Transverse colon (tissue), 4 donors: ENCODE results near the gene CDK15. TPM values are rescaled to one million over a fixed set of nuclear protein-coding genes. Genes with fewer than 3 reads are reported as not detected.

Source experiments
- DNase-seq: peaks from one replicate; pipeline ENCODE4 v3.0.0-alpha.2; 2019
- H3K27ac ChIP-seq, 4 donors: fragments of 200-600 bp; sonication (generic); 2 replicates each; pipeline ENCODE4 v1.5.1; 2016 to 2018; ENCODE audit warnings: inconsistent platforms in 4 of 4
- H3K27me3 ChIP-seq: fragments of 200-600 bp; sonication (generic); 2 replicates; pipeline ENCODE4 v1.5.1; 2017; ENCODE audit warnings: inconsistent platforms
- H3K36me3 ChIP-seq, 4 donors: fragments of 200-600 bp; sonication (generic); 2 replicates each; pipeline ENCODE4 v1.5.1; 2017 to 2019; ENCODE audit warnings: inconsistent platforms in 4 of 4
- H3K4me1 ChIP-seq, 4 donors: fragments of 200-600 bp; sonication (generic); 2 replicates each; pipeline ENCODE4 v1.5.1; 2017 to 2020; ENCODE audit warnings: inconsistent platforms in 4 of 4
- H3K4me3 ChIP-seq, 4 donors: fragments of 200-600 bp; sonication (generic); 1 replicate in 1 of 4; 2 replicates in 3 of 4; pipeline versions ENCODE4 v1.5.1 to v1.6.1; 2017 to 2019; ENCODE audit warnings: inconsistent platforms in 4 of 4
- H3K9me3 ChIP-seq, 2 donors: fragments of 200-600 bp; sonication (generic); 2 replicates each; pipeline ENCODE4 v1.5.1; 2017 to 2019; ENCODE audit warnings: inconsistent platforms in 2 of 2
- EP300 ChIP-seq: sonication (generic); formaldehyde crosslinking; IDR thresholded peaks from one replicate; pipeline ENCODE4 v1.6.1; 2017; ENCODE audit warnings: antibody characterized with exemption, low read depth
- POLR2A ChIP-seq: fragments of 450-650 bp; IDR thresholded peaks from one replicate; pipeline ENCODE4 v1.6.1; 2016; ENCODE audit warnings: antibody characterized with exemption, mild to moderate bottlenecking, moderate library complexity
- POLR2AphosphoS5 ChIP-seq, 3 donors: sonication (generic); formaldehyde crosslinking; IDR thresholded peaks; one replicate each; pipeline ENCODE4 v1.6.1; 2016; ENCODE audit warnings: antibody characterized with exemption in 3 of 3
- WGBS, 2 donors: methylation state at CpG; one replicate each; pipeline ENCODE4 v1.1.5; 2018; ENCODE audit warnings: low coverage in 1 of 2; 5-methylcytosine and 5-hydroxymethylcytosine counted together
- in situ Hi-C, 4 donors: fragments of 200-750 bp; cut with MboI; loops; one replicate each; pipeline versions ENCODE4 v1.15.0 to v1.15.1; 2017; ENCODE audit warnings: low sequenced_read_pairs in 3 of 4, low pct_ligation_motif_present in 1 of 4, low pct_unique_long_range_greater_than_20kb in 1 of 4
- intact Hi-C: fragments of 100-400 bp; cut with DNase I; formaldehyde crosslinking; loops from one replicate; pipeline ENCODE4 v1.15.1; 2023; ENCODE audit warnings: low total_unique reads
- total RNA-seq, 4 donors: library from RNA; depleted of rRNA; stranded (reverse); fragments of >200 nt; gene quantifications; one replicate each; pipeline ENCODE4 v1.1.0, GENCODE V29; 2016
- TF ChIP-seq, protein P1 (sequence below), 5 experiments: fragments of 200-600 bp in 3 of 5; fragments of 450-650 bp in 2 of 5; sonication (generic) in 3 of 5; IDR thresholded peaks; 1 replicate in 2 of 5; 2 replicates in 3 of 5; pipeline ENCODE4 v1.5.1; 2016 to 2017; ENCODE audit warnings: antibody characterized with exemption in 5 of 5, inconsistent platforms in 3 of 5, mild to moderate bottlenecking in 2 of 5, moderate library complexity in 1 of 5

CDK15 gene
- total RNA-seq, 4 donors from 2014 or later: 0.14 to 0.79 TPM; not detected in 2

DNA sequence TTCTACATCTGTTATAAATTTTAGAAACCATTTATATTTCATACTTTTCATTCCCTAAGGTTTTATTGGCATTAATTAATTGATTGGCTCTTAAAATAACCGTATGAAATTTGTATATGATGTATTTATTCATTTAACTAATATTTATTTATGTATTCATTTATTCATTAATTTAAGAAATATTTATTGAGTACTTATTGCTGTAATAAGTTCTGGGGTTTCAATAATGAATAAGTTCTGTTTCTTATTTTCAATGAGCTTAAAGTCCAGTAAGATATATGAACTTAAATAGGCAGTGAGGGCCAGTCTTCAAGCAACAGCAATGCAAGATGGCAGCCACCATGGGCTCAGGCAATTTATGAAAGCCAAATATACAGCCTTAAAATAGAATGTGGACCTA is 17.9 kb downstream of the CDK15 start:
- TF ChIP-seq POLR2AphosphoS5 (IDR thresholded peaks at IDR 0.05) (no peak), POLR2A (no peak)
- DNase-seq: no peak
- in situ Hi-C loops: no loop called here
- Histone ChIP-seq H3K4me3 (no peak overlapping the region), H3K27me3 (no peaks in the 10 kb centered on the region), H3K27ac (no peak overlapping the region), H3K36me3 (no peaks in the 10 kb centered on the region), H3K4me1 (no peaks in the 10 kb centered on the region), H3K9me3 (no peaks in the 10 kb centered on the region)
- intact Hi-C loops: no loop called here
- 65 to 84% methylated on average over 1 of the region's 1 CpG for WGBS, 2 donors

DNA sequence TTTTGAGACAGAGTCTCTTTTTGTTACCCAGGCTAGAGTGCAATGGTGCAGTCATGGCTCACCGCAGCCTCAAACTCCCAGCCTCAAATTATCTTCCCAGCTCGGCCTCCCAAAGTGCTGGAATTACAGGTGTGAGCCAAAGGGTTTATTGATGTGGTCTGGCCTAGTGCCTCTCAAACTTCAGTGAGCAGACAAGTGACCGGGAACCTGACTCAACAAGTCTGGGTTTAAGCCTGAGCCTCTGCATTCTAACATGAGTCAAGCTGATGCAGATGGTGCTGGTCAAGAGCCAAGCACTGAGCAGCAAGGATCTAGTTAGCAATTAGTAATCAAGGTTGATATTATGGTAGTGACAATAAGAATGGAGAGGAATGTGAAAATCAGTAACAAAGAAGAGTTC is 21.3 kb downstream of the CDK15 start:
- intact Hi-C loops: no loop called here

GRCh38 chr2:201828220-201828619 is 21.9 kb downstream of the CDK15 start:
- WGBS, 2 donors: 87 to 94% methylated on average over 2 of the region's 2 CpGs
- H3K36me3 ChIP-seq: no peaks in the 10 kb centered on the region

More for the DNA sequence above, 21.3 kb downstream of the CDK15 start:
- Histone ChIP-seq H3K27ac (no peak overlapping the region), H3K9me3 (no peaks in the 10 kb centered on the region), H3K4me3 (no peak overlapping the region), H3K4me1 (no peaks in the 10 kb centered on the region), H3K36me3 (no peaks in the 10 kb centered on the region), H3K27me3 (no peaks in the 10 kb centered on the region)
- DNase-seq: no peak
- TF ChIP-seq, protein P1, sequence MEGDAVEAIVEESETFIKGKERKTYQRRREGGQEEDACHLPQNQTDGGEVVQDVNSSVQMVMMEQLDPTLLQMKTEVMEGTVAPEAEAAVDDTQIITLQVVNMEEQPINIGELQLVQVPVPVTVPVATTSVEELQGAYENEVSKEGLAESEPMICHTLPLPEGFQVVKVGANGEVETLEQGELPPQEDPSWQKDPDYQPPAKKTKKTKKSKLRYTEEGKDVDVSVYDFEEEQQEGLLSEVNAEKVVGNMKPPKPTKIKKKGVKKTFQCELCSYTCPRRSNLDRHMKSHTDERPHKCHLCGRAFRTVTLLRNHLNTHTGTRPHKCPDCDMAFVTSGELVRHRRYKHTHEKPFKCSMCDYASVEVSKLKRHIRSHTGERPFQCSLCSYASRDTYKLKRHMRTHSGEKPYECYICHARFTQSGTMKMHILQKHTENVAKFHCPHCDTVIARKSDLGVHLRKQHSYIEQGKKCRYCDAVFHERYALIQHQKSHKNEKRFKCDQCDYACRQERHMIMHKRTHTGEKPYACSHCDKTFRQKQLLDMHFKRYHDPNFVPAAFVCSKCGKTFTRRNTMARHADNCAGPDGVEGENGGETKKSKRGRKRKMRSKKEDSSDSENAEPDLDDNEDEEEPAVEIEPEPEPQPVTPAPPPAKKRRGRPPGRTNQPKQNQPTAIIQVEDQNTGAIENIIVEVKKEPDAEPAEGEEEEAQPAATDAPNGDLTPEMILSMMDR (IDR thresholded peaks at IDR 0.05): no peak
- TF ChIP-seq POLR2A (no peak), EP300 (no peak), POLR2AphosphoS5 (IDR thresholded peaks at IDR 0.05) (no peak)
- in situ Hi-C loops: no loop called here
- WGBS, 2 donors: 65% methylated on average over 3 of the region's 3 CpGs; no CpG with 5 or more reads in 1 of the 2 donors

DNA sequence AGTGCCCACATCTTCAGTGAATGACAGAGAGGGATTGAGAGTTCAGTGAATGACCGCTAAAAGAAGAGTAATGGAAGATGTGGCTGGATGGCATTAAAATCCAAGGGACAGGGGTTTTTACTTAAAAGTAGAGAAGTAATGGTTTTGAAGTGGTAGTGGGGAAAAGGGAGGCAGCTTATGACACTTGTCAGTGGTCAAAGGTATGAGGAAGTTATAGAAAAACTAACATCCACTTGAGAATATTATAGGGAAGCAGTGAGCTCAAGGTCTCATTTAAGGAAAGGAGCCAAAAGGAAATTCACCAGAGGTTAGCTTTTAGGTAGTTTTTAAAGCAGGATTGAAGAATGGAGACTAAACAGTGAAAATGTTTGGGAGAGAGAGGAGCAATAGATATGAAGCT is 24.3 kb downstream of the CDK15 start:
- Histone ChIP-seq H3K27ac (no peak overlapping the region), H3K4me3 (no peak overlapping the region), H3K36me3 (no peaks in the 10 kb centered on the region), H3K27me3 (no peaks in the 10 kb centered on the region), H3K9me3 (no peaks in the 10 kb centered on the region), H3K4me1 (no peaks in the 10 kb centered on the region)
- WGBS, 2 donors: 83 to 94% methylated on average over 1 of the region's 1 CpG
- no peak for TF ChIP-seq POLR2AphosphoS5 (IDR thresholded peaks at IDR 0.05)
- TF ChIP-seq EP300: no peak
- TF ChIP-seq POLR2A: no peak
- TF ChIP-seq, protein P1 (IDR thresholded peaks at IDR 0.05): no peak
- no peak for DNase-seq
- intact Hi-C loops (no loop called here), in situ Hi-C loops (no loop called here)

More at GRCh38 chr2:201828220-201828619, 21.9 kb downstream of the CDK15 start:
- TF ChIP-seq, protein P1 (IDR thresholded peaks at IDR 0.05): no peak
- no peak for TF ChIP-seq POLR2A
- no peak for TF ChIP-seq EP300
- no peak for TF ChIP-seq POLR2AphosphoS5 (IDR thresholded peaks at IDR 0.05)
- in situ Hi-C loops: no loop called here
- Histone ChIP-seq H3K4me1 (no peaks in the 10 kb centered on the region), H3K4me3 (no peak overlapping the region), H3K9me3 (no peaks in the 10 kb centered on the region), H3K27me3 (no peaks in the 10 kb centered on the region), H3K27ac (no peak overlapping the region)
- DNase-seq: no peak
- intact Hi-C loops: no loop called here

GRCh38 chr2:201831469-201831868 is 25.1 kb downstream of the CDK15 start:
- TF ChIP-seq POLR2A (no peak), POLR2AphosphoS5 (IDR thresholded peaks at IDR 0.05) (no peak), EP300 (no peak)
- TF ChIP-seq, protein P1 (IDR thresholded peaks at IDR 0.05): no peak
- Histone ChIP-seq H3K27me3 (no peaks in the 10 kb centered on the region), H3K4me1 (no peaks in the 10 kb centered on the region), H3K4me3 (no peak overlapping the region), H3K27ac (no peak overlapping the region), H3K9me3 (no peaks in the 10 kb centered on the region), H3K36me3 (no peaks in the 10 kb centered on the region)
- 63 to 70% methylated on average over 2 of the region's 2 CpGs for WGBS, 2 donors
- intact Hi-C loops: no loop called here
- in situ Hi-C loops: no loop called here
- DNase-seq: no peak
